ENCODE results near the gene ARFIP1.

DNA sequence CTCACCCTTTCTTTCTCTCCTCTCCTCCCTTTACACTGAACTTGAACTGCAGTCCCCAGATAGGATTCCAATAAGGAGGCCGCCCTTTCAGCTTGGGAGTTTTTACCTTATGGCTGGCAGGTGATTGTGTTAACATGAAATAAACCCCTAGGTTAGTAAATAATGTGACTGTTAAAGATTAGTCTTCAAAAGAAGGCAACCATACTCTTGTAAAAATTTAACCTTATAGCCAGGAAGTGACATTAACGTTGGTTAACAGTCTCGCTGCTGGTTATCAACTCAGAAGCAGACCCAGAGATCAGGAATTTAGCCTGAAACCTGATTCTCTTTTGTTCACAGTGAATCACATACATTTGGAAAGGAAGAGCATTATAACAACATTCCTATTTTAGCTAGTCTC lies 171.6 kb downstream of the ARFIP1 start:
- TF ChIP-seq GATA2 (IDR thresholded peaks at IDR 0.05; ENCODE audit: low read depth, low read length) (no peak), GATA3 (IDR thresholded peaks at IDR 0.05; ENCODE audit: low read depth, low read length) (no peak)
